ENCODE measurements around the gene FOXK2.
A peak's percentile ranks its signal among the peaks of the same experiment; 100 is the strongest.
"Not testable (repeated sequence)": the region's sequence is repeated elsewhere in the genome, so short reads cannot be mapped to it uniquely, and the experiment has no call there.

Gene FOXK2

DNA sequence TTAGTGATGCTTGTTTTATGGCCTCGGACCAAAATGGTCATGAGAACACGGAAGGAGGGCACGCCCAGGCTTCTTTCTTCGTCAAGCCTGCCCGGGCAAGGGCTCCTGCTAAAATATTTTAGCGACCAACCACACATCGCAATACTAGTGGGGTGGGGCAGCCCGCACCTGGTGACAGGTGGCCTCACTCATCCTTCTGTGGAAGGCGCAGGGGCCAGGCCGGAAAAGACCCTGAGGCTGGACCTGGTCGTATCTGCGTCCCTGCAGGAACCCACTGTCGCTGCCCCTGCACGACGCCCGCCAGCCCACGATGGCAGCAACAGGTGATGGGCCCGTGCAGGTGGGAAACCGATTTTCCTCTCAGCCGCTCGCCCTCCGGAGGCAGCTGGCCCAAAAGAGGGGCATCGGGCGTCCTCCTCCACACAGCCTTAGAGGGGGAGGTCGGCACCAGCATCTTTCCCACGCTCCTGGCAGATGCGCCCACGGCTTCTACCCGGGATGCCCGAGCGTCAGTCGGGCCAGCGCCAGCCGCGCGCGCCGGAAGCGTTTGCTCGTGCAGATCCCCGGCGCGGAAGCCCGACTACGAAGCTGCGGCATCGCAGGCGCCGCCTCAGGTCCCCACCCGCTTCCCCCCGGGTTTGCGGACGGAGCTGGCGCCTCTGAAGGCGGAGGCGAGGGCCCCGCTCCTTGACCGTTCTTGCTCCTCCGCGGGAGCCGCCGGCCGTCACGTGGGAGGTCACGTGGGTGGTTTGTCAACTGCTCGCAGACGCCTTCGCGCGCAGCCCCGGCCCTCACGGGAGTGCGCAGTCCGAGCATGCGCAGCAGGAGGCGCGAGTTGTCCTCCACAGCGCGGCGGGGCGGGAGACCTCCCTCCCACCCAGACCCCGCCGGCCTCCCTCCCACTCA is 22.8 kb upstream of the FOXK2 start:
- DNase-seq = peak; percentile 85

DNA sequence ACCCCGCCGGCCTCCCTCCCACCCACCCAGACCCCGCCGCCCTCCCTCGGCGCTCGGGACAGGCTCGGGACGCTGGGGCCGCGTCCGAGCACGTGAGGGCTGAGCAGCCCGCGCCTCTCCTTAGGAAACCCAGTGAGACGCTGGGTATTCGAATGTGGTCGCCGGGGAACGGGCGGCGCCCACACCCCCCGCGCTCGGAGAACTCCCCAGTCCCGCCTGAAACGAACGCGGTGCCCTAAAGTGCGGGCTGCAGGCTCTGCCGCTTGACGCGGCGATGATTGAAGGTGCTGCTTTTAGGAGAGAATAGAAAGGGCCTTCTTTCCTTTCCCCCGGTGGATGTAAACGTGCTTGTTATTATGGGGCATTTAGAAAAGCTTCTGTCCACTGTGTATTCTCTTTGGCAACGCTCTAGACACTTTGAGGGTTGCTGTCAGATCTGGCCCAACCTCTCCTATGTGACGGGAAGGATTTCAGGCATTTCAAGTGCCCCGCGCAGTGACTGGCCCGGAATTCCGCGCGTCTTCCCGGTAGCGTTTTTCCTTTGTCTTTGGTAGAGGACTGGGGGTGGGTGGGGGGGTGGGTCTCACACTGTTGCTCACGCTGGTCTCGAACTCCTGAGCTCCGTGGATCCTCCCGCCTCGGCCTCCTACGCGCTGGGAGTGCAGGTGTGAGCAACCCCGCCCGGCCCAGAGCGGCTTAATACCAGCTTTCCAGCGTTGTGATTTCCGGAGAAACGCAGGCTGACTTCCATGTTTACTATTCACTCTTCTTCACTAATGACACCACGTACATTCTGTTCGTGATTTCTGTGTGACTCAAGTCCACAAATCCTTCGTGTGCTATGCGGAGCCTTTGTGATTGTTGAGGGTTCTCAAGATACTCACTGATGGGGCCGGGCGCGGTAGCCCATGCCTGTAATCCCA is 21.8 kb upstream of the FOXK2 start:
- DNase-seq = no peak

DNA sequence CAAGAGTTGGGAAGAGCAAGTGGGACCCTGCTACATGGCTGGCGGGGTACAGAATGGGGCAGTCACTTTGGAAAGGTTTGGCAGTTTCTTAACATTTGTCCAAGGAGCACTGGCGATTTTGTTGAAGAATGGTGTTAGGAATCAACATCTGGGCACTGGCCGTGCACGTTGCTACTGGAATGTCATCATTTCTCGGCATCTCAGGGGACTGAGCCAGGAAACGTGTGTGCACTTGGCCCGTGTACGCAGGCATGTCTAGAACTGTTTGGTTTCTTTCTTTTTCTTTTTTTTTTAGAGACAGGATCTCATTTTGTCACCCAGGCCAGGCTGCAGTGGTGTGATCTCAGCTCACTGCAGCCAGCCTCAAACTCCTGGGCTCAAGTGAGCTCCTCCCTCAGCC is 17.3 kb upstream of the FOXK2 start:
- DNase-seq = no peak

DNA sequence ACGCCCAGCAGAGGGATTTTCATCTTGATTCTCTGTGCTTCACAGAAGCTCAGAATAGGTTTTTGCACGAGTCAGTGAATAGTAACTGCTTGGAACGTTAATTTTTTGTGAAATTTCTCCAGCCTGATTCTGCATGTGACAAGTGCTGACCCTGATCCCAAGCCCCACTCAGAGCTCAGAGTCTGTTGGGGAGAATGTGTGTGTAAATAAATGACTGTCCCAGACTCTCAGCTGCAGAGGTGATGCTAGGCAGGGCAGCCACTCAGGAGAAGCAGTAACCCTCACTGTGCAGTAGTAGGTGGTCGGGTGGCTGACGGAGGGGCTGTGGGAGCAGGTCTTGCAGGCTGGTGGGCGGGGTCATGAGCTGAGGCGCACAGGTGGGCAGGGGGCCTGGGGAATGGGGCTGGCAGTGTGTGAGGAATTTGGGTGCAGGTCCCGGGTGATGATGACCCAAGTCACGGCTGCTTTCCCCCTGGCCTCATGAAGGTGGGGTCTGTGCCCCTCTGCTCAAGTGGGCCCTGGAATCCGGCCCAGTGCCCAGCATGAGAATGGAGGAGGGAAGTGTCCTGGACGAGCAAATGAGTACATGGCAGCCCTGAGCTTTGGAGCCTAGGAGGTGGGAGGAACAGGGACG is 16.3 kb upstream of the FOXK2 start:
- DNase-seq = no peak

DNA sequence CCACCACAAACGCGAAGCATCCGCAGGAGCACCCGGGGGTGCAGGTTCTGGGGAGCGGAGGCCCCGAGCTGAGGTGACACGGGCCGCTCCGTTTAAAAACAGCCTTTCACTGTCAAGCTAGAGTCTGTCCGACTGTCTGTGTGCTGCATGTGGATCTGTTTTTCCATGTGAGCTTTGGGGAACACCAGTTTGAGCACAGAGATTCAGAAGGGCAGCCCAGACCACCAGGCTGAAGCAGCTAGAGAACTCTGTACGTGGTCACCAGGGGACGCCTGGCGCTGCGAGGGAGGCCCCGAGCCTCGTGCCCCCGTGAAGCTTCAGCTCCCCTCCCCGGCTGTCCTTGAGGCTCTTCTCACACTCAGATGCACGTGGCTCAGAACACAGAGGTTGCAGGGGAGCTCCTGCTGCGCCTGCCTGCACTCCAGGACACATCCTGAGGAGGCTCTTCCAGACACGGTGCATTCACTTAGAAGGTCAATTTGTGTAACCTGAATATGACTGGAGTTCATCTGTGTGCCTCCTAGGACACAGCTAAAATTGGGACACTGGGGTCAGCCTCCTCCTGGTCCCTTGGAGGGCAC is 15.7 kb upstream of the FOXK2 start:
- DNase-seq = no peak

DNA sequence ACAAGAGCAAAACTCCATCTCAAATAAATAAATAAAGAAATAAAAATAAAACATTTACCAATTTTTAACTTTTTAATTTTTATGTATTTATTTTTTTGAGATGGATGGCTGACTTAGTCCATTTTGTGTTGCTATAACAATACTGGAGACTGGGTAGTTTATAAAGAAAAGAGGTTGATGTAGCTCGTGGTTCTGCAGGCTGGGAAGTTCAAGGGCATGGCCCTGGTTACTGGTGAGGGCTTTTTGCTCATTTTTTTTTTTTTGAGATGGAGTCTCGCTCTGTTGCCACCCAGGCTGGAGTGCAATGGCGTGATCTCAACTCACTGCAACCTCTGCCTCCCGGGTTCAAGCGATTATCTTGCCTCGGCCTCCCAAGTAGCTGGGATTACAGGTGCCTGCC is 14.2 kb upstream of the FOXK2 start:
- DNase-seq = no peak

DNA sequence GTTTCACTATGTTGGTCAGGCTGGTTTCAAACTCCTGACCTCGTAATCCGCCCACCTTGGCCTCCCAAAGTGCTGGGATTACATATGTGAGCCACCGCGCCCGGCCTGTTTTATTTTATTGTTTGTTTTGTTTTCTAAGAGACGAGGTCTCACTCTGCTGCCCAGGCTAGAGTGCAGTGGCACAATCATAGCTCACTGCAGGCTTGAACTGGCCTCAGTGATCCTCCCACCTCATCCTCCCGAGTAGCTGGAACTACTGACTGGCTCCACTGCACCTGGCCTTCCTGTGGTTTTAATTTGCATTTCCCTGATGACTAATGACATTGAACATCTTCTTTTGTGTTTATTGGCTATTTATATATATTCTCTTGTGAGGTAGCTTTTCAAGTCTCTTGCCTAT is 13.1 kb upstream of the FOXK2 start:
- DNase-seq = not testable (repeated sequence)

DNA sequence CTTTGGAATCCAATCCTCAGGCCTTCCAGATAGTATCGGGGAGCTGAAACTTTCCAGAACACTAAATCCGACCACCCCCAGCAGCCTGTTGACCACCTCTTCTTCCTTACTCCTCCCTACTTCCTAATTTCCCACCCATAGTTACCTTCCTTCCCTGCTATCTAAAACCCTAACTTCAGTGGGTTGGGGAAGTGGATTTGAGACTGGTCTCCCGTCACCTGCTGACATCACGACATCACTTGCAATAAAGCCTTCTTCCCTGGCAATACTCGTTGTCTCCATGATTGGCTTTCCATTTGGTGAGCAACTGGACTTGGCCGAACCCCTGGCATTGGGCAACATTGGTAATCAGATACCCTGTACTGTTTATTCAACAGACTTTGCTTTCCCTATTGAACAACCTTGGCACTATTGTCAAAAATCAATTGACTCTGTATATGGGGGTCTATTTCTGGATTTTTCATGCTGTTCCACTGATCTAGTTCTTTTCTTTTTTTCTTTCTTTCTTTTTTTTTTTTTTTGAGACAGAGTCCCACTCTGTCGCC is 11.8 kb upstream of the FOXK2 start:
- DNase-seq = no peak

DNA sequence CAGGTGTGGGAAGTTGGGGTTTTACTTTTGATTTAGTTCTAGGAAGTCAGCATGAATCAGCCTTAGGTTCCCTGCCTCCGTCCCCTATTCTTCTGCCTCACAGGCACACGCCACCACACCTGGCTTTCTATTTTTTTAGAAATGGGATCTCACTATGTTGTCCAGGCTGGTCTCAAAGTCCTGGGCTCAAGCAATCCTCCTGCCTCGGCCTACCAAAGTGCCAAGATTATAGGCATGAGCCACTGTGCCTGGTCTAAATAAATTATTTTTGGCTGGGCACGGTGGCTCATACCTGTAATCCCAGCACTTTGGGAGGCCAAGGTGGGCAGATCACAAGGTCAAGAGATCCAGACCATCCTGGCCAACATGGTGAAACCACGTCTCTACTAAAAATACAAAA is 7.9 kb upstream of the FOXK2 start:
- DNase-seq = not testable (repeated sequence)

DNA sequence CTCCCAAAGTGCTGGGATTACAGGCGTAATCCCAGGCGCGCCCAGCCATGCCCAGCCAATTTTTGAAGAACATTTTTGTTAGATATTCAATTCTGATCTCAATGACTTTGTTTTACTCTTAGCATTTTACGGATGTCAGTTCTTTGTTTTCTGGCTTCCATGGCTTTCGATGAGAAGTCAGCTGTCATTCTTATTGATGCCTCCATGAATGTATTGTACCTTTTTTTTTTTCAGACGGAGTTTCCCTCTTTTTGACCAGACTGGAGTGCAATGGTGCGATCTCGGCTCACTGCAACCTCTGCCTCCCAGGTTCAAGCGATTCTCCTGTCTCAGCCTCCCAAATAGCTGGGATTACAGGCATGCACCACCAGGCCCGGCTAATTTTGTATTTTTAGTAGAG is 5.7 kb upstream of the FOXK2 start:
- not testable (repeated sequence) for DNase-seq

DNA sequence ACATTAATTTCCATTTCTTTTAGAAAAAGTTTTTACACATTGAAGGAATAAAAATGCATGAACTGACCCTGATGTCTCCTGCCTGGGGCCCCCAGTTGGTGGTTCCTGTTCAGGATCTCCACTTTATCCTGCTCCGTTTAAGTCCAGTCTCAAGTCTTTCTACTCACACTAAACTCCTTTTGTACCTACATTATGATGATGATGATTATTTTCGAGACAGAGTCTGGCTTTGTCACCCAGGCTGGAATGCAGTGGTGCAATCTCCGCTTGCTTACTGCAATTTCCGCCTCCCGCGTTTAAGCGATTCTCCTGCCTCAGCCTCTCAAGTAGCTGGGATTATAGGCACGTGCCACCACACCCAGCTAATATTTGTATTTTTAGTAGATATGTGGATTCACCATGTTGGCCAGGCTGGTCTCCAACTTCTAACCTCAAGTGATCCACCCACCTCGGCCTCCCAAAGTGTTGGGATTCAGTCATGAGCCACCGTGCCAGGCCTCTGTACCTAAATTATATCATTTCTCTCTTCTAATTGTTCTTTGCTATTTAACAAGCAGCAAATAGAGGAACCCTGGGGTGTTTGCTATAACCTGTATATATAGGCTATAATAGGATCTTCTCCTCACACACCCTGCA is 2.2 kb upstream of the FOXK2 start:
- no peak for DNase-seq

DNA sequence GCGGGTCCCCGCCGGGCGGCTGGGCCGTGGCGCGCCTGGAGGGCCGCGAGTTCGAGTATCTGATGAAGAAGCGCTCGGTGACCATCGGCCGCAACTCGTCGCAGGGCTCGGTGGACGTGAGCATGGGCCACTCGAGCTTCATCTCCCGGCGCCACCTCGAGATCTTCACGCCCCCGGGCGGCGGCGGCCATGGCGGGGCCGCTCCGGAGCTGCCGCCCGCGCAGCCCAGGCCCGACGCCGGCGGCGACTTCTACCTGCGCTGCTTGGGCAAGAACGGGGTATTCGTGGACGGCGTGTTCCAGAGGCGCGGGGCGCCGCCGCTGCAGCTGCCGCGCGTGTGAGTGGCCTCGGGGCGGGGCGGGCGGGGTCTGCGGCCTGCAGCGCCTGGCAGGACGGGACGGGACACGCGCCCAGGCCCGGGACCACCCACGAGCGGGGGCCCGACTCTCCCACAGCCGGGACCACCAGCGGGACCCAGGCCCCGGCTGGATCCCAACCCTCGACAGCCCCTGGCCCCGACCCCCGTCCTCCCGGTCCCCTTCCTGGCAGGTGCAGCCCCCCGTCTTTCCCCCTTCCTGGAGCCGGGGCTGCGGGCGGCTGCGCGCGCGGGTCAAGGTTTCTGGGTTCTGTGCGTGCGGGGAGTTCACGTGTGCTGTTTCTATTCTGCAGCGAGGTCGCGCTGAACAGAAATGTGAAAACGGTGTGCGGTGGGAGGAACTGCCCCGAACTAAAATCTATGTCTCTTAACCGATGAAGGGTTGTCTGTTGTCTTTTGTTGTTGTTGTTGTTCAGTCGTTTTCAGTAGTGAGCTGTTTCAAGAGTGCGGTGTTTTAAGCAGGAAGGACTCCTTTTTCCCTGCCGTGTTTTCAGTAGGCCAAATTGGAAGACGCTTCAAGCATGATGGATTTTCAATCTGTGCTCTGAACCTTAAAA is 705 bp downstream of the FOXK2 start:
- DNase-seq = no peak

DNA sequence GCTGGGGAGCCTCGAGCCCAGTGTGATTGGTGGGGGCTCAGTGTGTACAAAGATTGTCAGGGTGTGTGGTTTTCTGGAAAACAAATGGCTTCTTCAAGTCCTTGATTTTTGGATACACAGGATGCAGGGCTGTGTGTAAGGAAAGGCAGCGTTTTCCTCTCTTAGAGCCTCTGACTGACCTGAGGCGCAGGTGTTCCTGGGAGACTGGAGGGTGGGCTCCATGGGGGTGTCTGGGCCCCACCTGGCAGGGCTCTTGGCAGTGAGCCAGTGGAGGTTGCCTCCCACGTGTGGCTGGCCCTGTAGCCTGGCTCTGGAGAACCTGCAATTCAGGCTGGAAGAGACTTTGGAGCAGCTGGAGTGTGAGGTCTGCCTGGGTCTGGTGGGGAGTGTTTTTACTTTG is 5.0 kb downstream of the FOXK2 start:
- no peak for DNase-seq

DNA sequence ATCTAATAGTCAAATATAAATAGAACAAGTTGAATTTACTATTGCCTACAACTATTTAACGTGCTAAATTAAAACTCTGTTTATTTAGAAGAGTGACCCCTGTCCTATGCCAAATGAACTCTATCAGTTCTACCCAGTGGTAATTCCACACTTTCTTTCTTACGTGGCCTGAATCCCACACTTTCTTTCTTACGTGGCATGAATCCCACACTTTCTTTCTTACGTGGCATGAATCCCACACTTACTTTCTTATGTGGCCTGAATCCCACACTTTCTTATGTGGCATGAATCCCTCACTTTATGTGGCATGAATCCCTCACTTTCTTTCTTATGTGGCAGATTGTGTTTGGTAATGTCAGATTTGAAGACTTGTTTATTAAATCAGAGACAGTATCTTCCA is 6.2 kb downstream of the FOXK2 start:
- no peak for DNase-seq

DNA sequence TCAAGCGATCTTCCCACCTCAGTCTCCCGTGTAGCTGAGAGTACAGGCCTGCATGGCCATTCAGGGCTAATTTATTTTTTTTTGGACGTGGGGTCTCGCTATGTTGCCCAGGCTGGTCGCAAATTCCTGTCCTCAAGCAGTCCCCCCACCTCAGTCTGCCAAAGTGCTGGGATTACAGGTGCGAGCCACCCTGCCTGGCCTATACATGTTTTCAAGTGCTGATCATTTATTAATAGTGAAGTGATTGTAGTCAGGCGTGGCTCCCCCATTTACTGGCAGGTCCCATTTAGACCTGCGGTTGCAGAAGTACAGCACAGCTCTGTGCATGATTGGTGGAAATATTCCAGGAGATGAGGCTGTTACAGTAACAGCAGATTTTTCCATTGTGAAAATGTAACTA is 8.4 kb downstream of the FOXK2 start:
- DNase-seq = no peak

DNA sequence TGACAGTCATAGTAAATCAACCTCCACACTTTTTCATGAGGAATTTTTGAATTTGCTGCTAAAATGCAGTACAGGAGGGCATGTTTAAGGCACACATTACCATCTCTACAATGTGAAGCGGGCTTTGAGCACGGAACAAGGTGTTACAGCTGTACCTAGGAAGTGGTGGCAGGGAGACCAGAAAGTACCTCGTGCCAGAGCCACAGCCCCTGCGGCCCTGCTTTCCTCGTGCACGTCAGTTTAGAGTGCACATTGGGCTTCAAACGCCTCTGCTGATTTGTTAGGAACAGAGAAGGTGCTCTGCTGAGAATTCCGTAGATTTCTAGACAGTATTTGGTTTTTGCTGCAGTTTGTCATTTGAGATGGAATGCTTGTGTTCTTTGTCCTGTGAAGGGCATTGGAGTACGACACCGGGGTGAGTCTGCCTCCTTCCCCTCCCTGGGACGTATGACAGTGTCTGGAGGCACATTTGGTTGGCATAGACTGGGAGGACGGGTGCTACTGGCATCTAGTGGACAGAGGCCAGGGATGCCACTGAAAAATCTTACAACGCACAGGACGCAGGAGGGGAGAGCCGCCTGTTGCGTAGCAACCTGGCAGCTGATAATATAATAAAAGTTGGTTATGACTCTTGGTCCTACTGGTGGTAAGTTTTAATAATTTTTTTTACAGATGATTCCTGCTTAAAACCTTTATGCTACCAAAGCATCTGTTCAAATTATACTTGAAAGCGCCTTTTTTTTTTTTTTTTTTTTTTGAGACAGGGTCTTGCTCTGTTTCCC is 9.1 kb downstream of the FOXK2 start:
- DNase-seq = no peak

DNA sequence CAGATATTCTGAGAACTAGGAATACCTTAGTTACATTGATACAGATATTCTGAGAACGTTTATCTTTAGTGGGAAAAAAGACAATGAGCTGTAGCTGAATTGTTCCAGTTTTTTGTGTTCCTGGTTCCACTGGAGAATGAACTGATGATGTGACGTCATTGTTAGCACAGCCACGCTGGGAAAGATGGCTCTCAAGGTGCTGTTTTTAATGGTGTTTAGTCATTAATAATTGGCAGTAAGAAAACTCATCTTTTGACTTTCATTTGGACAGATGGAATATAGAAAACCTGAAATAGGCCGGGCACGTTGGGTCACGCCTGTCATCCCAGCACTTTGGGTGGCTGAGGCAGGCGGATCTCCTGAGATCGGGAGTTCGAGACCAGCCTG is 10.4 kb downstream of the FOXK2 start:
- DNase-seq = no peak

DNA sequence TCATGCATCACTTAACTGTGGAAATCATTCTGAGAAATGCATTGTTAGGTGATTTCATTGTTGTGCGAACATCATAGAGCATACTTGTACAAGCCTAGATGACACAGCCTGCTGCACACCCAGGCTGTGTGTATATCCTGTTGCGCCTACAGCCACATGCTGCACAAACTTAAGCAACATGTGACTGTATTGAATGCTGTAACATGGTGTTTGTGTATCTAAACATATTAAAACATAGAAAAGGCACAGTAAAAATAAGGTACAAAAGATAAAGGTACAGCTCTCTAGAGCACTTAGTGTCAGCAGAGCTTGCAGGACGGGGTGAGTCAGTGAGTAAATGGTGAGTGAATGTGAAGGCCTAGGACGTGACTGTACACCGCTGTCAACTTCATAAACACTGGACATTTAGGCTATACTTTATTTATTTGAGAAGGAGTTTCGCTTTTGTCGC is 11.9 kb downstream of the FOXK2 start:
- no peak for DNase-seq

DNA sequence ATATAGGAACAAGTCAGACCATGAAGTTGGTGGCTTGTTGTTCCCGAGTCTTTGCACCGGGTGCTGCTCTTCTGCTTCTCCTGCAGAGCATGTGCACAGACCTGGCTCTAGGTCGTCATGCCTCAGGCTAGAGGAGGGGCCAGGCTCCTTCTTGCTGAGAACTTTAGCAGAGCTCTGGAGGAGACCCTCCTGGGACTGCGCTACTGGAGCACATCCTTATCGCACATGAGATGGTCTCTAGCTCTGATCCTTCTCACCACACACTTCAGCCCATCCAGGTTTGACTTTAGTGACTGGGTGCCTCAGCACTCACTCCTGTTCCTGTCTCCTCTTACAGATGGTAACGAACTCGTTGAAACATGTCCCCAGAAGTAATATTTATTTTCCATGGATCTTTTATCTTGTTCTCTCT is 14.9 kb downstream of the FOXK2 start:
- no peak for DNase-seq

DNA sequence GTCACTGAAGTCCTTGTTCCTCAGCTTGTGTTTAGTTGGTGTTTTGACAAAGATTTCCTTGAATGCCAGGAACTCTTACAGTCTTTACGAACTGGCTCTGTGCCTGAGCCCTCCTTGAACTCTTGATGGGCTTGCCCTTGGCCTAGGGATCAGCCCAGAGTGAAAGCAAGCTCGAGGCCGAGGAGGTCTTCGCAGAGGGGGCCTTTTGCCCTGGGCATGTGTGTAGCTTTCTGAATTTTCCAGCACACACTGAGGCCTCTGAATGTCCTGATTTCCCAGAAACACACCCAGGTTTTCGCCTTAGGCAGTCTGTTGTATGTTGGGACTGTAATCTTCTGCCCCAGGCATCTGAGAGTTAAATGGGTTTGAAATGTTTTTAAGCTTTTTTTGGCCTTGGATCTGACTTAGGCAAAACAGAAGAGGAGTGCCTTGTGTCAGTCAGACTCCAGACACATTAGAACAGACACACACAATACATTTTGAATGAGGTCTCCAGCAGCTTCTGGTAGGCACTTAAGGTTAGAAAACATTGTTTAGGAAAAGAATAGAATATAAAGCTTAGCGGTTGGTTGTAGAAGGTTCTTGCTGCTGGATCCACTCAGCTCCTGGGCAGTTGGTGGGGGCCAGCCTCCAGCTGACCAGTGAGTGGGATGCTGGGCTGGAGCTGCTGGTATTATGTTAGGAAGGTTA is 17.1 kb downstream of the FOXK2 start:
- no peak for DNase-seq
